Measurements from ENCODE around the gene CAMTA1. TPM values are rescaled to one million over a fixed set of nuclear protein-coding genes. Genes with fewer than 3 reads are reported as not detected.

The CAMTA1 gene
- total RNA-seq, 1 experiment from 2014 or later: 69.5 TPM

DNA sequence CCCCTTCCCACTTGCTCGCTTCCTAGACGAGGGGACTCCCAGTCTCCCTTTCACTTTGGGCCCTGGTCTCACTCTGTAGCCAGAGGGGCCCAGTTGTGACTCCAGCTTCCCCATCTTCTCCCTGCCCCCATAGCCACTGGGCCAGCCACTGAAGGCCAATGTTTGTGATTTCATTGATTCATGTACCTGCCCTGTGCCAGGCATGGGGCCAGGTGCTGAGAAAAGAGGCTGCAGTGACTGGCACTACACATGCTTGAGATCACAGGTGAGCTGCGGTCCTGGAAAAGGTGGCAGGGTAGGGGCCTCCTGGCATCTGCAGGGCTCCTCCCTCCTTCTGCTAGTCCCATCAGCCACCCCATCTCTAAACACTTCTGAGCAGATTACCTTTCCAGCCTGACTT is 640.5 kb downstream of the CAMTA1 start:
- H3K9me3 ChIP-seq (ENCODE audit: control insufficient read depth in 1 of 2, insufficient read depth in 1 of 2, low read depth in 1 of 2, low read length in 2 of 2): no peaks in the 10 kb centered on the region
- H3K27ac ChIP-seq (ENCODE audit: low read depth, low read length): no peak overlapping the region
- no peak overlapping the region for H3K4me2 ChIP-seq (ENCODE audit: low read length)
- no peaks in the 10 kb centered on the region for H3K79me2 ChIP-seq (ENCODE audit: insufficient read depth, low read length)
- H3K4me3 ChIP-seq (replicated peaks in 1 of 2; ENCODE audit: low read depth in 1 of 2, low read length in 2 of 2): no peak overlapping the region
- CTCF ChIA-PET: no interaction called here
- intact Hi-C loops (cut with micrococcal nuclease): no loop called here
- no peak for DNase-seq (ENCODE audit: low read depth, low spot score)
- TF ChIP-seq, protein P1, sequence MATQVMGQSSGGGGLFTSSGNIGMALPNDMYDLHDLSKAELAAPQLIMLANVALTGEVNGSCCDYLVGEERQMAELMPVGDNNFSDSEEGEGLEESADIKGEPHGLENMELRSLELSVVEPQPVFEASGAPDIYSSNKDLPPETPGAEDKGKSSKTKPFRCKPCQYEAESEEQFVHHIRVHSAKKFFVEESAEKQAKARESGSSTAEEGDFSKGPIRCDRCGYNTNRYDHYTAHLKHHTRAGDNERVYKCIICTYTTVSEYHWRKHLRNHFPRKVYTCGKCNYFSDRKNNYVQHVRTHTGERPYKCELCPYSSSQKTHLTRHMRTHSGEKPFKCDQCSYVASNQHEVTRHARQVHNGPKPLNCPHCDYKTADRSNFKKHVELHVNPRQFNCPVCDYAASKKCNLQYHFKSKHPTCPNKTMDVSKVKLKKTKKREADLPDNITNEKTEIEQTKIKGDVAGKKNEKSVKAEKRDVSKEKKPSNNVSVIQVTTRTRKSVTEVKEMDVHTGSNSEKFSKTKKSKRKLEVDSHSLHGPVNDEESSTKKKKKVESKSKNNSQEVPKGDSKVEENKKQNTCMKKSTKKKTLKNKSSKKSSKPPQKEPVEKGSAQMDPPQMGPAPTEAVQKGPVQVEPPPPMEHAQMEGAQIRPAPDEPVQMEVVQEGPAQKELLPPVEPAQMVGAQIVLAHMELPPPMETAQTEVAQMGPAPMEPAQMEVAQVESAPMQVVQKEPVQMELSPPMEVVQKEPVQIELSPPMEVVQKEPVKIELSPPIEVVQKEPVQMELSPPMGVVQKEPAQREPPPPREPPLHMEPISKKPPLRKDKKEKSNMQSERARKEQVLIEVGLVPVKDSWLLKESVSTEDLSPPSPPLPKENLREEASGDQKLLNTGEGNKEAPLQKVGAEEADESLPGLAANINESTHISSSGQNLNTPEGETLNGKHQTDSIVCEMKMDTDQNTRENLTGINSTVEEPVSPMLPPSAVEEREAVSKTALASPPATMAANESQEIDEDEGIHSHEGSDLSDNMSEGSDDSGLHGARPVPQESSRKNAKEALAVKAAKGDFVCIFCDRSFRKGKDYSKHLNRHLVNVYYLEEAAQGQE (IDR thresholded peaks at IDR 0.05; ENCODE audit: low read depth): no peak
- no peak for TF ChIP-seq CBX3 (IDR thresholded peaks at IDR 0.05; ENCODE audit: low read depth)
- POLR2A ChIA-PET: no interaction called here
- H4K20me1 ChIP-seq (ENCODE audit: insufficient read depth): no peaks in the 10 kb centered on the region
- no peaks in the 10 kb centered on the region for H3K4me1 ChIP-seq (ENCODE audit: control insufficient read depth in 1 of 2, insufficient read depth in 2 of 2, low read length in 2 of 2)
- ATAC-seq: no peak
- H3K36me3 ChIP-seq (ENCODE audit: control insufficient read depth in 1 of 2, insufficient read depth in 2 of 2, low read length in 2 of 2): no peaks in the 10 kb centered on the region
- RAD21 ChIA-PET (ENCODE audit: low non-redundant PET in 1 of 2, low total read pairs in 2 of 2, uncharacterized antibody in 2 of 2, unreplicated experiment in 2 of 2): no interaction called here
- no peak overlapping the region for H3K9ac ChIP-seq (ENCODE audit: low read length)
- no TSS peak for BruUV-seq (replicated peaks)
- H2AFZ ChIP-seq (ENCODE audit: low read depth, low read length, poor library complexity, severe bottlenecking): no peak overlapping the region
- no peaks in the 10 kb centered on the region for H3K27me3 ChIP-seq (ENCODE audit: insufficient read depth, low read length)
- no peaks in the 10 kb centered on the region for H3K9me2 ChIP-seq (ENCODE audit: insufficient read depth)

DNA sequence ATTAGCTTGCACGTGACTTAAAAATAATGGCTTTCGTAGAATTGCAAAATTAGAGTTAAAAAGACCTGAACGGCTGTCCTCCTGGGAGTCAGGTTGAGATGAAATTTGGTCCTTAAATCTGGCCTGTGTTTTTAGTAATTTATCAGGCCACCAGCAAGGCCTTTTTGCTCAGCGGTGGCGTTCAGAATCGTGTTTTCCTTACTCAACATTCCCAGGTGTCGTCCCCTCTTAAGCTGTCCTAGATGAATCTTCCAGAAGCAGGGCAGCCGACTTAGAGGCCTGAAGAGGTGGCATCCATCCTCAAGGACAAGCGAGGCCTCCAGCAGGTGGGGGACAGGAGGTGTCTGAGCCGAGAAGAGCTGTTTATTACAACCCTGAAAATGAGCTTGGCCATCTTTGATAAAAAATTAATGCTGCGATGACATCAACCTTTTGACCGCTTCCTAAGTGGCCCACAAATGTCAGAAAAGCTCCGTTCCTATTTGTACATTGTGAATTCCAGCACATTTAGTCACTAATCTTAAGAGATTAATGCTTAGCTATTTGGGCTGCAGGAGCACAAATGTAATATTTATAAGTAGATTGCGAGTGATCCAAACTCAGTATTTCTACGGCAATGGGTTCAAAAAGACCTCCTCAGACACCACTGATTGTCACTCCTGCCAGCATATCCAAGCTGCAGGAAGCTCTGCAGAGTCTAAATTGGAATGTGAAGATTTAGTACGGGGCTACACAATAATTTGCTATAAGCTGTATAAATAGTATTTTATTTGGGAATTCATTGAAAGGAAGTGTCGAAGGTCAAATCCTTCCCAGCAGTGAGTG is 641.7 kb downstream of the CAMTA1 start:
- intact Hi-C loops (cut with micrococcal nuclease): no loop called here
- no peak for DNase-seq (ENCODE audit: low read depth, low spot score)
- H3K9me3 ChIP-seq (ENCODE audit: control insufficient read depth in 1 of 2, insufficient read depth in 1 of 2, low read depth in 1 of 2, low read length in 2 of 2): no peaks in the 10 kb centered on the region
- H3K4me3 ChIP-seq (replicated peaks in 1 of 2; ENCODE audit: low read depth in 1 of 2, low read length in 2 of 2): no peak overlapping the region
- H3K9ac ChIP-seq (ENCODE audit: low read length): no peak overlapping the region
- no peak overlapping the region for H2AFZ ChIP-seq (ENCODE audit: low read depth, low read length, poor library complexity, severe bottlenecking)
- no peaks in the 10 kb centered on the region for H3K36me3 ChIP-seq (ENCODE audit: control insufficient read depth in 1 of 2, insufficient read depth in 2 of 2, low read length in 2 of 2)
- ChIA-PET RAD21 (ENCODE audit: low non-redundant PET in 1 of 2, low total read pairs in 2 of 2, uncharacterized antibody in 2 of 2, unreplicated experiment in 2 of 2) (no interaction called here), POLR2A (no interaction called here), CTCF (interaction anchor here (0.7 kb wide), 1 partner anchor 27 kb away, joined by 3 read pairs; no protein-coding TSS in a partner anchor)
- no peak for ATAC-seq
- no peaks in the 10 kb centered on the region for H3K79me2 ChIP-seq (ENCODE audit: insufficient read depth, low read length)
- H3K4me1 ChIP-seq (ENCODE audit: control insufficient read depth in 1 of 2, insufficient read depth in 2 of 2, low read length in 2 of 2): no peaks in the 10 kb centered on the region
- no peaks in the 10 kb centered on the region for H4K20me1 ChIP-seq (ENCODE audit: insufficient read depth)
- no peak overlapping the region for H3K4me2 ChIP-seq (ENCODE audit: low read length)
- no peak overlapping the region for H3K27ac ChIP-seq (ENCODE audit: low read depth, low read length)
- no TSS peak for BruUV-seq (replicated peaks)
- H3K27me3 ChIP-seq (ENCODE audit: insufficient read depth, low read length): no peaks in the 10 kb centered on the region
- no peaks in the 10 kb centered on the region for H3K9me2 ChIP-seq (ENCODE audit: insufficient read depth)
- TF ChIP-seq, protein P2, sequence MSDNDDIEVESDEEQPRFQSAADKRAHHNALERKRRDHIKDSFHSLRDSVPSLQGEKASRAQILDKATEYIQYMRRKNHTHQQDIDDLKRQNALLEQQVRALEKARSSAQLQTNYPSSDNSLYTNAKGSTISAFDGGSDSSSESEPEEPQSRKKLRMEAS (IDR thresholded peaks at IDR 0.05): no peak
- TF ChIP-seq, protein P3, sequence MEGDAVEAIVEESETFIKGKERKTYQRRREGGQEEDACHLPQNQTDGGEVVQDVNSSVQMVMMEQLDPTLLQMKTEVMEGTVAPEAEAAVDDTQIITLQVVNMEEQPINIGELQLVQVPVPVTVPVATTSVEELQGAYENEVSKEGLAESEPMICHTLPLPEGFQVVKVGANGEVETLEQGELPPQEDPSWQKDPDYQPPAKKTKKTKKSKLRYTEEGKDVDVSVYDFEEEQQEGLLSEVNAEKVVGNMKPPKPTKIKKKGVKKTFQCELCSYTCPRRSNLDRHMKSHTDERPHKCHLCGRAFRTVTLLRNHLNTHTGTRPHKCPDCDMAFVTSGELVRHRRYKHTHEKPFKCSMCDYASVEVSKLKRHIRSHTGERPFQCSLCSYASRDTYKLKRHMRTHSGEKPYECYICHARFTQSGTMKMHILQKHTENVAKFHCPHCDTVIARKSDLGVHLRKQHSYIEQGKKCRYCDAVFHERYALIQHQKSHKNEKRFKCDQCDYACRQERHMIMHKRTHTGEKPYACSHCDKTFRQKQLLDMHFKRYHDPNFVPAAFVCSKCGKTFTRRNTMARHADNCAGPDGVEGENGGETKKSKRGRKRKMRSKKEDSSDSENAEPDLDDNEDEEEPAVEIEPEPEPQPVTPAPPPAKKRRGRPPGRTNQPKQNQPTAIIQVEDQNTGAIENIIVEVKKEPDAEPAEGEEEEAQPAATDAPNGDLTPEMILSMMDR (IDR thresholded peaks at IDR 0.05 in 2 of 3, conservative IDR thresholded peaks at IDR 0.05 in 1 of 3; ENCODE audit: borderline replicate concordance in 1 of 3, insufficient read depth in 1 of 3, low read depth in 2 of 3, low read length in 2 of 3): no peak

Measured in HCT116 (cell line).